ENCODE measurements around the gene B4GALT5.

- no peak for TF ChIP-seq CTCF (IDR thresholded peaks at IDR 0.05)
- no peak for TF ChIP-seq MYC (IDR thresholded peaks at IDR 0.05; ENCODE audit: borderline replicate concordance, low read length)
- no peak for TF ChIP-seq POLR2A (IDR thresholded peaks at IDR 0.05; ENCODE audit: low read length)
- no peak for TF ChIP-seq HEYL (CRISPR knock-in tag; IDR thresholded peaks at IDR 0.05)
- TF ChIP-seq FOSB (CRISPR knock-in tag; IDR thresholded peaks at IDR 0.05) = no peak
- no peak for TF ChIP-seq ZNF302 (CRISPR knock-in tag; IDR thresholded peaks at IDR 0.05)
- TF ChIP-seq NR3C1 (IDR thresholded peaks at IDR 0.05) = no peak
- no peak for TF ChIP-seq NFE2L2 (conservative IDR thresholded peaks at IDR 0.05; ENCODE audit: low read length)
- no peak for TF ChIP-seq CBX2 (IDR thresholded peaks at IDR 0.05; ENCODE audit: borderline replicate concordance, low read depth)
- TF ChIP-seq MAX (IDR thresholded peaks at IDR 0.05) = no peak
Measured at GRCh38 chr20:49671433-49671832, 42.2 kb downstream of the B4GALT5 start.

Data from A549 (cell line).